Lower leg skin (tissue), 3 donors: Measurements from ENCODE around the gene SF3B2.

ENCODE experiments used
- POLR2A ChIP-seq, 2 donors: fragments of 450-650 bp; IDR thresholded peaks; one replicate each; pipeline ENCODE4 v1.6.1; 2016 to 2017; ENCODE audit warnings: antibody characterized with exemption in 2 of 2, mild to moderate bottlenecking in 1 of 2, moderate library complexity in 1 of 2
- TF ChIP-seq, protein P1 (sequence below), 3 donors: fragments of 450-650 bp; IDR thresholded peaks; one replicate each; pipeline ENCODE4 v1.5.1; 2016; ENCODE audit warnings: antibody characterized with exemption in 3 of 3, mild to moderate bottlenecking in 3 of 3, moderate library complexity in 2 of 3

DNA sequence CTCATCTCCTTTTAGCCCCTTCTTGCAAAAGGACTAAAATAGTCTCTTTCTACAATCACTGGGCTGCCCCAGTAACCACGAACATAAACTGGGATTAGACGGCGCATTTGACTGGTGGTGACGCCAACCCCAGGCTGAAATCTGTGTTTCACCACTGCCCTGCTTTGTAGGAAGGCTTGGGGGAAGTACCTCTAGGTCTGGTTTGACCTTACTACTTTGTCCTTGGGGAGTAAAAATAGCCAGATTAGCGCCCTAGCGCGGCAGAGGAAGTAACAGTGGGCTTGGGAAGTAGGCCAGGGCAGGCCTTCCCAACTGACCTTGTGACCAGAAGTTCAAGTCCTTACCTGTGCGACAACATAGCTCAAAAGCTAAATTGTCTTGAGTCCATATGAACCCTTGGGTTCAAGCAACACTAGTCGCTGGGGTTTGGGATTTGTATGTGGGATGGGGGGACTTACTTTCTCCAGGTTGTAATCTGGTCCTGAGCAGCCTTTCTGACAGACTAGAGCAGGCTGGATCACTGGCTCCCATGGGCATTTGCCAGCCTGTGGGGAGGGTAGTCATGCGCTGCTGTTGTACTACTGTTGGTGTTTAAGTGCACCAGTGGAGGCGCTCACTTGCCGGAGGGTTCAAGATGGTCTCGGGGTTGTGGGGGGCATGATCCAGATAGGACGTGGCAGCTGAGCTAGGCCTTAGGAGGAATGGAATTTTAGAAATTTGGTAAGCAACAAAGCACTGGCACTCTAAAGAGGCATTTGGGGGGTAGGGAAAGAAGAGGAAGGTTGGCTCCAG, 17.0 kb downstream of the SF3B2 start:
- TF ChIP-seq POLR2A (IDR thresholded peaks at IDR 0.05): no peak
- TF ChIP-seq, protein P1, sequence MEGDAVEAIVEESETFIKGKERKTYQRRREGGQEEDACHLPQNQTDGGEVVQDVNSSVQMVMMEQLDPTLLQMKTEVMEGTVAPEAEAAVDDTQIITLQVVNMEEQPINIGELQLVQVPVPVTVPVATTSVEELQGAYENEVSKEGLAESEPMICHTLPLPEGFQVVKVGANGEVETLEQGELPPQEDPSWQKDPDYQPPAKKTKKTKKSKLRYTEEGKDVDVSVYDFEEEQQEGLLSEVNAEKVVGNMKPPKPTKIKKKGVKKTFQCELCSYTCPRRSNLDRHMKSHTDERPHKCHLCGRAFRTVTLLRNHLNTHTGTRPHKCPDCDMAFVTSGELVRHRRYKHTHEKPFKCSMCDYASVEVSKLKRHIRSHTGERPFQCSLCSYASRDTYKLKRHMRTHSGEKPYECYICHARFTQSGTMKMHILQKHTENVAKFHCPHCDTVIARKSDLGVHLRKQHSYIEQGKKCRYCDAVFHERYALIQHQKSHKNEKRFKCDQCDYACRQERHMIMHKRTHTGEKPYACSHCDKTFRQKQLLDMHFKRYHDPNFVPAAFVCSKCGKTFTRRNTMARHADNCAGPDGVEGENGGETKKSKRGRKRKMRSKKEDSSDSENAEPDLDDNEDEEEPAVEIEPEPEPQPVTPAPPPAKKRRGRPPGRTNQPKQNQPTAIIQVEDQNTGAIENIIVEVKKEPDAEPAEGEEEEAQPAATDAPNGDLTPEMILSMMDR (IDR thresholded peaks at IDR 0.05): no peak
